Measurements from ENCODE around the gene PWP1.
A peak's percentile ranks its signal among the peaks of the same experiment; 100 is the strongest.

PWP1 gene

GRCh38 chr12:107736914-107737313 is 51.3 kb downstream of the PWP1 start:
- no peak for DNase-seq

- no peak for DNase-seq
Observed at GRCh38 chr12:107748472-107748871, 62.9 kb downstream of the PWP1 start.

- no peak for DNase-seq
Observed at GRCh38 chr12:107749083-107749482, 63.5 kb downstream of the PWP1 start.

GRCh38 chr12:107759410-107759809 is 73.8 kb downstream of the PWP1 start:
- peak; percentile 3 for DNase-seq

GRCh38 chr12:107760207-107760808 is 74.7 kb downstream of the PWP1 start:
- DNase-seq: peak; percentile 42

GRCh38 chr12:107760809-107761501 is 75.4 kb downstream of the PWP1 start, which contains the start of gene PRDM4:
PRDM4 (minus strand) TSS chr12:107761137; CDS start chr12:107760515, 622 bp downstream.
- DNase-seq: peak; percentile 74

- DNase-seq: no peak
Observed at GRCh38 chr12:107761502-107761904, 75.9 kb downstream of the PWP1 start.
